ENCODE results near the gene NRIP2. TPM values are rescaled to one million over a fixed set of nuclear protein-coding genes. Genes with fewer than 3 reads are reported as not detected.

Gene NRIP2
- total and polyA plus RNA-seq, 10 of the 15 experiments (the other 5 are each of a cell fraction or from before 2014, with no cell fraction given) = 0.04 to 0.83 (median 0.42) TPM; not detected in 7

DNA sequence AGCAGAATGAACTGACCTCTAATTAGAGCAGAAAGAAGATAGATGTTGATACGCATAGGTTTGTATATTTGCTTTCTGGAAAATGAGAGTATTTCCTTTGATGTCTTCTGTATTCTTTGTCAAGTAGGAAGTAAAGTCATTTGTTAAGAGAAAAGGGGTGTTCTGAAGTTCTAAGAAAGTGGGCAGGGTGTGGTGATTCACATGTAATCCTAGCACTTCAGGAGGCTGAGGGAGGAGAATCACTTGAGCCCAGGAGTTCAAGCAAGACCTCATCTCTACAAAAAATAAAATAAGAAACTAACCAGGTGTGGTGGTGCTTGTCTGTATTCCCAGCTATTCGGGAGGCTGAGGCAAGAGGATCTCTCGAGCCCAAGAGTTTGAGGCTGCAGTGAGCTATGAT lies 45.0 kb upstream of the NRIP2 start (continued):
- TF ChIP-seq, protein P1, sequence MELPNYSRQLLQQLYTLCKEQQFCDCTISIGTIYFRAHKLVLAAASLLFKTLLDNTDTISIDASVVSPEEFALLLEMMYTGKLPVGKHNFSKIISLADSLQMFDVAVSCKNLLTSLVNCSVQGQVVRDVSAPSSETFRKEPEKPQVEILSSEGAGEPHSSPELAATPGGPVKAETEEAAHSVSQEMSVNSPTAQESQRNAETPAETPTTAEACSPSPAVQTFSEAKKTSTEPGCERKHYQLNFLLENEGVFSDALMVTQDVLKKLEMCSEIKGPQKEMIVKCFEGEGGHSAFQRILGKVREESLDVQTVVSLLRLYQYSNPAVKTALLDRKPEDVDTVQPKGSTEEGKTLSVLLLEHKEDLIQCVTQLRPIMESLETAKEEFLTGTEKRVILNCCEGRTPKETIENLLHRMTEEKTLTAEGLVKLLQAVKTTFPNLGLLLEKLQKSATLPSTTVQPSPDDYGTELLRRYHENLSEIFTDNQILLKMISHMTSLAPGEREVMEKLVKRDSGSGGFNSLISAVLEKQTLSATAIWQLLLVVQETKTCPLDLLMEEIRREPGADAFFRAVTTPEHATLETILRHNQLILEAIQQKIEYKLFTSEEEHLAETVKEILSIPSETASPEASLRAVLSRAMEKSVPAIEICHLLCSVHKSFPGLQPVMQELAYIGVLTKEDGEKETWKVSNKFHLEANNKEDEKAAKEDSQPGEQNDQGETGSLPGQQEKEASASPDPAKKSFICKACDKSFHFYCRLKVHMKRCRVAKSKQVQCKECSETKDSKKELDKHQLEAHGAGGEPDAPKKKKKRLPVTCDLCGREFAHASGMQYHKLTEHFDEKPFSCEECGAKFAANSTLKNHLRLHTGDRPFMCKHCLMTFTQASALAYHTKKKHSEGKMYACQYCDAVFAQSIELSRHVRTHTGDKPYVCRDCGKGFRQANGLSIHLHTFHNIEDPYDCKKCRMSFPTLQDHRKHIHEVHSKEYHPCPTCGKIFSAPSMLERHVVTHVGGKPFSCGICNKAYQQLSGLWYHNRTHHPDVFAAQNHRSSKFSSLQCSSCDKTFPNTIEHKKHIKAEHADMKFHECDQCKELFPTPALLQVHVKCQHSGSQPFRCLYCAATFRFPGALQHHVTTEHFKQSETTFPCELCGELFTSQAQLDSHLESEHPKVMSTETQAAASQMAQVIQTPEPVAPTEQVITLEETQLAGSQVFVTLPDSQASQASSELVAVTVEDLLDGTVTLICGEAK (IDR thresholded peaks at IDR 0.05; ENCODE audit: borderline replicate concordance) = no peak
- TF ChIP-seq ZNF207 (IDR thresholded peaks at IDR 0.05; ENCODE audit: borderline replicate concordance) = no peak
- TF ChIP-seq BACH1 (IDR thresholded peaks at IDR 0.05; ENCODE audit: borderline replicate concordance) = no peak
- no peak for TF ChIP-seq TAF1 (IDR thresholded peaks at IDR 0.05; ENCODE audit: borderline replicate concordance, low read depth, low read length)
- TF ChIP-seq CREM (IDR thresholded peaks at IDR 0.05; ENCODE audit: low read depth) = no peak

DNA sequence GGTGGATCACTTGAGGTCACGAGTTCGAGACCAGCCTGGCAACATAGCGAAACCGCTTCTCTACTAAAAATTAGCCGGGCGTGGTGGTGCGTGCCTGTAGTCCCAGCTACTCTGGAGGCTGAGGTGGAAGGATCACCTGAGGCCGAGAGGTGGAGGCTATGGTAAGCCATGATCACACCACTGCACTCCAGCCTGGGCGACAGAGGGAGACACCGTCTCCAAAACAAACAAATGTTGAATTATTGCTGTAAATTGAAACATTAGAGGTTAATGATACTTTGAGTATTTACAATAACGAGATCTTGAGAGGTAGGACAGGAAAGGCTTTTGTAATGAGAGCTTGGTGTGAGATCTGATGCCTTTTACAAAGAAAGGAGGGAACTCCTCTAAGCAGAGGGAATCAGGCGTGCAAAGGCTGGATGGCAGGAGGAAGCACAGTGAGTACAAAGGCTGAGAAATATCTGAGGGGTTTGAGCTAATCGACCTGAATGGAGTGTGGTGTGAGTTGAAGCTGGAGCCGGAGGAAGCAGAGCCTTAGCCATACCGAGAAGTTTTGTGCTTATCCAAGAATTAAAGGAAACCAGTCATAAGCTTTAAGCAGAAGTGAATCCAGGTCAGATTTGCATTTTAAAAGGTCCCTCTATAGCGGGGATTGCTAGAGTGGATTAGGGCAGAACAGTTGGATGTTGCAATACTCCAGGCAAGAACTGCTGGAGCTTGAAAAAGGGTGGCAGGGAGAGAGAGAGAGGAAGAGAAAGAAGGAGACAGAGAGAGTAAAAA lies 43.3 kb upstream of the NRIP2 start:
- Histone ChIP-seq H3K79me2 (ENCODE audit: control insufficient read depth, insufficient read depth, low read length) (peaks cover 80% of the 10 kb centered on the region), H3K27ac (ENCODE audit: control insufficient read depth, insufficient read depth) (peak overlapping the region; percentile 98), H3K4me3 (peak overlapping the region; percentile 93), H3K4me1 (ENCODE audit: control insufficient read depth, insufficient read depth, low read length) (peaks cover 11% of the 10 kb centered on the region), H4K20me1 (ENCODE audit: control insufficient read depth, insufficient read depth) (no peaks in the 10 kb centered on the region), H2AFZ (ENCODE audit: control insufficient read depth, low read depth, low read length) (peak overlapping the region; percentile 37), H3K9ac (ENCODE audit: control insufficient read depth, insufficient read depth, low read length) (peak overlapping the region; percentile 100), H3K4me2 (ENCODE audit: control insufficient read depth, insufficient read depth) (peak overlapping the region; percentile 94), H3K9me3 (replicated peaks; ENCODE audit: control insufficient read depth, insufficient read depth, low read length) (no peaks in the 10 kb centered on the region), H3K36me3 (ENCODE audit: control insufficient read depth in 2 of 2, insufficient read depth in 2 of 2, low read length in 1 of 2) (peaks cover 0 to 5% of the 10 kb centered on the region in 2 experiments; a peak in 2 of 4 replicates), H3K27me3 (replicated peaks in 1 of 2; ENCODE audit: control insufficient read depth in 2 of 2, insufficient read depth in 2 of 2, low read length in 1 of 2) (no peaks in the 10 kb centered on the region)
- intact Hi-C loops (cut with micrococcal nuclease; ENCODE audit: unreplicated experiment) = loop anchor here (2.0 kb wide), 1 partner anchor 65 kb away; the partner anchor contains the start of gene ITFG2
- POLR2A ChIA-PET = interaction anchor here (0.8 to 1.4 kb wide), 4 partner anchors 12 to 64 kb away, joined by 3 to 7 read pairs (median 4); partner anchors contain the start of gene TULP3
- in situ Hi-C loops (cut with MboI) = no loop called here
- CTCF ChIA-PET = interaction anchor here (0.6 to 2.1 kb wide), 6 partner anchors 9 to 66 kb away, joined by 3 to 13 read pairs (median 5); partner anchors contain the start of gene TULP3
- ATAC-seq (peak; percentile 41), DNase-seq (ENCODE audit: low read depth, low spot score) (no peak), FAIRE-seq (peak; percentile 27)
- no TSS peak for BruUV-seq (replicated peaks)
- WGBS (ENCODE audit: insufficient coverage, insufficient replicate concordance, low lambda C conversion rate, missing lambda C conversion rate) = 2% methylated on average over 16 of the region's 16 CpGs
- RAD21 ChIA-PET (ENCODE audit: unreplicated experiment) = interaction anchor here (1.1 kb wide), 1 partner anchor 156 kb away, joined by 5 read pairs; no protein-coding TSS in a partner anchor
- SMC1A ChIA-PET (ENCODE audit: uncharacterized antibody, unreplicated experiment) = interaction anchor here (0.7 to 1.7 kb wide), 5 partner anchors 9 to 66 kb away, joined by 3 to 4 read pairs (median 3); partner anchors contain the start of gene TULP3
- 0 out of 2 replicates have a peak, but pooled peaks have one; percentile 22 for TF ChIP-seq IKZF1 (conservative IDR thresholded peaks at IDR 0.05)
- TF ChIP-seq, protein P2, sequence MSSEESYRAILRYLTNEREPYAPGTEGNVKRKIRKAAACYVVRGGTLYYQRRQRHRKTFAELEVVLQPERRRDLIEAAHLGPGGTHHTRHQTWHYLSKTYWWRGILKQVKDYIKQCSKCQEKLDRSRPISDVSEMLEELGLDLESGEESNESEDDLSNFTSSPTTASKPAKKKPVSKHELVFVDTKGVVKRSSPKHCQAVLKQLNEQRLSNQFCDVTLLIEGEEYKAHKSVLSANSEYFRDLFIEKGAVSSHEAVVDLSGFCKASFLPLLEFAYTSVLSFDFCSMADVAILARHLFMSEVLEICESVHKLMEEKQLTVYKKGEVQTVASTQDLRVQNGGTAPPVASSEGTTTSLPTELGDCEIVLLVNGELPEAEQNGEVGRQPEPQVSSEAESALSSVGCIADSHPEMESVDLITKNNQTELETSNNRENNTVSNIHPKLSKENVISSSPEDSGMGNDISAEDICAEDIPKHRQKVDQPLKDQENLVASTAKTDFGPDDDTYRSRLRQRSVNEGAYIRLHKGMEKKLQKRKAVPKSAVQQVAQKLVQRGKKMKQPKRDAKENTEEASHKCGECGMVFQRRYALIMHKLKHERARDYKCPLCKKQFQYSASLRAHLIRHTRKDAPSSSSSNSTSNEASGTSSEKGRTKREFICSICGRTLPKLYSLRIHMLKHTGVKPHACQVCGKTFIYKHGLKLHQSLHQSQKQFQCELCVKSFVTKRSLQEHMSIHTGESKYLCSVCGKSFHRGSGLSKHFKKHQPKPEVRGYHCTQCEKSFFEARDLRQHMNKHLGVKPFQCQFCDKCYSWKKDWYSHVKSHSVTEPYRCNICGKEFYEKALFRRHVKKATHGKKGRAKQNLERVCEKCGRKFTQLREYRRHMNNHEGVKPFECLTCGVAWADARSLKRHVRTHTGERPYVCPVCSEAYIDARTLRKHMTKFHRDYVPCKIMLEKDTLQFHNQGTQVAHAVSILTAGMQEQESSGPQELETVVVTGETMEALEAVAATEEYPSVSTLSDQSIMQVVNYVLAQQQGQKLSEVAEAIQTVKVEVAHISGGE (CRISPR knock-in tag; IDR thresholded peaks at IDR 0.05) = no peak
- TF ChIP-seq FOXM1 (IDR thresholded peaks at IDR 0.05; ENCODE audit: low read depth, low read length) = no peak
- TF ChIP-seq PML (IDR thresholded peaks at IDR 0.05; ENCODE audit: low read length) = no peak
- peak; percentile 50 to 51; a peak in 2 of 4 replicates for TF ChIP-seq IKZF2 (IDR thresholded peaks at IDR 0.05)
- TF ChIP-seq PAX8 (IDR thresholded peaks at IDR 0.05) = no peak
- no peak for TF ChIP-seq ATF2 (IDR thresholded peaks at IDR 0.05; ENCODE audit: low read length)
- no peak for TF ChIP-seq NRF1 (conservative IDR thresholded peaks at IDR 0.05; ENCODE audit: low read depth, low read length)
